Thyroid gland (tissue), 4 donors: ENCODE measurements around the gene SLC9A7. TPM values are rescaled to one million over a fixed set of nuclear protein-coding genes. Genes with fewer than 3 reads are reported as not detected.

Experiments
- DNase-seq, 2 donors: peaks; one replicate each; pipeline ENCODE4 v3.0.0-alpha.2; 2019
- H3K27ac ChIP-seq, 3 donors: fragments of 200-600 bp; sonication (generic); 1 replicate in 2 of 3; 2 replicates in 1 of 3; pipeline ENCODE4 v1.5.1; 2016 to 2019; ENCODE audit warnings: mild to moderate bottlenecking in 1 of 3, moderate library complexity in 1 of 3
- H3K27me3 ChIP-seq: fragments of 200-600 bp; sonication (generic); one replicate; pipeline ENCODE4 v1.5.1; 2019
- H3K36me3 ChIP-seq, 2 donors: fragments of 200-600 bp; sonication (generic); one replicate each; pipeline ENCODE4 v1.5.1; 2016 to 2019
- H3K4me1 ChIP-seq, 2 donors: fragments of 200-600 bp; sonication (generic); one replicate each; pipeline ENCODE4 v1.5.1; 2017 to 2019
- H3K4me3 ChIP-seq, 3 donors: fragments of 200-600 bp; sonication (generic); replicated peaks in 1 of 3; 1 replicate in 2 of 3; 2 replicates in 1 of 3; pipeline ENCODE4 v1.5.1; 2016; ENCODE audit warnings: mild to moderate bottlenecking in 1 of 3
- H3K9me3 ChIP-seq: fragments of 200-600 bp; sonication (generic); one replicate; pipeline ENCODE4 v1.5.1; 2017
- POLR2A ChIP-seq, 2 donors: fragments of 450-650 bp; IDR thresholded peaks; one replicate each; pipeline ENCODE4 v1.6.1; 2017; ENCODE audit warnings: antibody characterized with exemption in 2 of 2, mild to moderate bottlenecking in 2 of 2, moderate library complexity in 1 of 2
- WGBS, 2 donors: methylation state at CpG; one replicate each; pipeline ENCODE4 v1.1.5; 2017; 5-methylcytosine and 5-hydroxymethylcytosine counted together
- intact Hi-C: fragments of 100-400 bp; cut with DNase I; formaldehyde crosslinking; loops from one replicate; pipeline ENCODE4 v1.15.1; 2023
- total RNA-seq, 4 donors: library from RNA; depleted of rRNA; stranded (reverse); fragments of >200 nt; gene quantifications; one replicate each; pipeline ENCODE4 v1.2.3, GENCODE V29; 2016
- TF ChIP-seq, protein P1 (sequence below), 6 experiments: fragments of 200-600 bp in 3 of 6; fragments of 450-650 bp in 3 of 6; sonication (generic) in 3 of 6; IDR thresholded peaks; one replicate each; pipeline ENCODE4 v1.5.1; 2016 to 2019; ENCODE audit warnings: antibody characterized with exemption in 6 of 6, mild to moderate bottlenecking in 2 of 6, inconsistent platforms in 1 of 6, moderate library complexity in 1 of 6

SLC9A7 gene
- total RNA-seq, 4 donors from 2014 or later: 18.4 to 35.5 (median 26.3) TPM

DNA sequence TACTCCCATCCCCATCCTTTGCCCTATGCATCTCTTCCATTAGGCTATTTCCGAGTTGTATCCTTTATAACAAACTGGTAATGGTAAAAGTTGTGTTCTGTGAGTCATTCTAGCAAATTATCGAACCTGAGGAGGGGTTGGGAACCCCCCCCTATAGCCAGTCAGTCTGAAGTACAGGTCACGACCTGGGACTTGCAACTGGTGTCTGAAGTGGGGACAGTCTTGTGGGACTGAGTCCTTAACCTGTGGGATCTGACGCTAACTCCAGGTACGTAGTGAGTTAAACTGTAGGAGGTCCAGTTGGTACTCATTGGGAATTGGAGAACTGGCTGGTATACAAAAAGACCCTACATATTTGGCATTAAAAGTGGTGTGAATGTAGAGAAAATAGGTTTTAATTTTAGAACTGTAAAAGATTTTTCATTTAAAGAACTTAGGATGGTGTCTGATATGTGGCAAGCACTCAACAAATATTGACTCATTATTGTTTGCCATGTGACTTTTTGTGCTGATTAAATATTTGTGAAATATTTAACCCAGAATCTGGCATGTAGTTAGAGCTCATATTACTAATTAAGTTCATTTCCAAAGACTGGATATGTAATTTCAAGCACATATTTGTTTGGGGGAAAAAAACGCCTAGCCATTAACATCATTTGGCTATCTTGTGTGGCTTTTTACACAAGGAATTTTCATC is 134.7 kb downstream of the SLC9A7 start:
- H3K4me3 ChIP-seq: no peak overlapping the region
- no peaks in the 10 kb centered on the region for H3K36me3 ChIP-seq
- no peaks in the 10 kb centered on the region for H3K27me3 ChIP-seq
- H3K27ac ChIP-seq: no peak overlapping the region
- H3K9me3 ChIP-seq: no peaks in the 10 kb centered on the region
- no peak for TF ChIP-seq POLR2A (IDR thresholded peaks at IDR 0.05)
- TF ChIP-seq, protein P1, sequence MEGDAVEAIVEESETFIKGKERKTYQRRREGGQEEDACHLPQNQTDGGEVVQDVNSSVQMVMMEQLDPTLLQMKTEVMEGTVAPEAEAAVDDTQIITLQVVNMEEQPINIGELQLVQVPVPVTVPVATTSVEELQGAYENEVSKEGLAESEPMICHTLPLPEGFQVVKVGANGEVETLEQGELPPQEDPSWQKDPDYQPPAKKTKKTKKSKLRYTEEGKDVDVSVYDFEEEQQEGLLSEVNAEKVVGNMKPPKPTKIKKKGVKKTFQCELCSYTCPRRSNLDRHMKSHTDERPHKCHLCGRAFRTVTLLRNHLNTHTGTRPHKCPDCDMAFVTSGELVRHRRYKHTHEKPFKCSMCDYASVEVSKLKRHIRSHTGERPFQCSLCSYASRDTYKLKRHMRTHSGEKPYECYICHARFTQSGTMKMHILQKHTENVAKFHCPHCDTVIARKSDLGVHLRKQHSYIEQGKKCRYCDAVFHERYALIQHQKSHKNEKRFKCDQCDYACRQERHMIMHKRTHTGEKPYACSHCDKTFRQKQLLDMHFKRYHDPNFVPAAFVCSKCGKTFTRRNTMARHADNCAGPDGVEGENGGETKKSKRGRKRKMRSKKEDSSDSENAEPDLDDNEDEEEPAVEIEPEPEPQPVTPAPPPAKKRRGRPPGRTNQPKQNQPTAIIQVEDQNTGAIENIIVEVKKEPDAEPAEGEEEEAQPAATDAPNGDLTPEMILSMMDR (IDR thresholded peaks at IDR 0.05): no peak
- intact Hi-C loops: no loop called here
- 97 to 98% methylated on average over 6 of the region's 6 CpGs for WGBS, 2 donors
- H3K4me1 ChIP-seq: peaks cover 4 to 20% of the 10 kb centered on the region in 2 donors
- DNase-seq: no peak

DNA sequence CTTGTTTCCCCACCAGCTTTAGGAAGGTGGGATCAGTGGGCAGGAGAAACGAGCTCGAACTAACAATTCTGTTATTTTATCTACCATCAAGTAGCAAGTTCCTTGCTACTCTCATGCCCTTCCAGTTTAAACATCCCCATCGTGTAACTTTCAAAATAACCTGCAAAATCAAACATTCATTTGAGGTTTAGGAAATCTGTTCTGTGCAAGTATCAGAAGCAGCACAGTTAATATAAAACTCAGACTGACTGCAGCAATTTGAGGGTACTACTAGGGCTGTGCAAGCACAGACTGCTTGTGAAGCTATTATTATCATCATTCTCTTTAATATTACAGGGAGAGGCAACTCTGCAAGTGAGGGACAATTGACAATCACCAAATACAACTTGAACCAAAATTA is 137.3 kb downstream of the SLC9A7 start:
- no peak for DNase-seq
- H3K27me3 ChIP-seq: no peaks in the 10 kb centered on the region
- no peaks in the 10 kb centered on the region for H3K36me3 ChIP-seq
- H3K9me3 ChIP-seq: no peaks in the 10 kb centered on the region
- no peak for TF ChIP-seq POLR2A (IDR thresholded peaks at IDR 0.05)
- TF ChIP-seq, protein P1 (IDR thresholded peaks at IDR 0.05): no peak
- H3K27ac ChIP-seq: no peak overlapping the region
- WGBS, 2 donors: 53 to 62% methylated on average over 3 of the region's 3 CpGs
- intact Hi-C loops: no loop called here
- H3K4me1 ChIP-seq: no peaks in the 10 kb centered on the region
- no peak overlapping the region for H3K4me3 ChIP-seq

DNA sequence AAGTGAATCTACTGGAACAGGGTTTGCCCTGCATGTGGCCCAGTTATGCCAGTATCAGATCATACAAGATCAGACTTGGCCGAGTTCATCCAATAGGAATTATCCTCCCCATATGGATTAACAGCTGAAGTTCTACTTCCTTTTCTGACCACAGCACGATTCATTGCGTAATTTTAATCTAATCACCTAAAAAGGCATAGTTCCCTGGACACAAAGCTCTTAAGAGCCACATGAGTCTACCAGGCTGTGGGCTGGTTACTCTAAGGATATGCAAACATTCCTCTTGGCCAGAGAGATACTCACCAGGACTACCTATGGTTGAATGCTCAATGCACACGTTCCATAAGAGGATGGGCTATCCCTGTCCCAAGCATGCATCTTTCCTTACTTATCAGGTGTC is 138.4 kb downstream of the SLC9A7 start:
- intact Hi-C loops: no loop called here
- H3K9me3 ChIP-seq: no peaks in the 10 kb centered on the region
- H3K4me1 ChIP-seq: no peaks in the 10 kb centered on the region
- no peak for DNase-seq
- 89 to 100% methylated on average over 1 to 4 of the region's 4 CpGs for WGBS, 2 donors
- TF ChIP-seq POLR2A (IDR thresholded peaks at IDR 0.05): no peak
- TF ChIP-seq, protein P1 (IDR thresholded peaks at IDR 0.05): no peak
- H3K36me3 ChIP-seq: no peaks in the 10 kb centered on the region
- no peaks in the 10 kb centered on the region for H3K27me3 ChIP-seq
- H3K4me3 ChIP-seq: no peak overlapping the region
- H3K27ac ChIP-seq: no peak overlapping the region

DNA sequence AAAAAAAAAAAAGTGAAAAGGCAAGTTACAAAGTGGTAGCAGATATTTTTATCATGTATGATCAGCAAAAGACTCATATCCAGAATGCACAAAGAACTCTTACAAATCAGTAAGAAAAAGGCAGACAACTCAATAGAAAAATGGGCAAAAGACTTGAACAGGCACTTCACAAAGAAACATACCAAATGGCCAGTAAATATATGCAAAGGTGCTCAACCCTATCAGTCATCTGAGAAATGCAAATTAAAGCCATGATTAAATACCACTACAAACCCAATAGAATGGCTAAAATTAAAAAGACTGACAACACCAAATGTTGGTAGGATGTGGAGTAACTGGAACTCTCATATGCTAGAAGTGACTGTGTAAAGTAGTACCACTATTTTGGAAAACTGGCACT is 140.0 kb downstream of the SLC9A7 start:
- H3K4me3 ChIP-seq: no peak overlapping the region
- no peaks in the 10 kb centered on the region for H3K36me3 ChIP-seq
- no peaks in the 10 kb centered on the region for H3K9me3 ChIP-seq
- no peaks in the 10 kb centered on the region for H3K4me1 ChIP-seq
- intact Hi-C loops: no loop called here
- no peak for TF ChIP-seq POLR2A (IDR thresholded peaks at IDR 0.05)
- TF ChIP-seq, protein P1 (IDR thresholded peaks at IDR 0.05): no peak
- no peak for DNase-seq
- no peak overlapping the region for H3K27ac ChIP-seq
- no peaks in the 10 kb centered on the region for H3K27me3 ChIP-seq

DNA sequence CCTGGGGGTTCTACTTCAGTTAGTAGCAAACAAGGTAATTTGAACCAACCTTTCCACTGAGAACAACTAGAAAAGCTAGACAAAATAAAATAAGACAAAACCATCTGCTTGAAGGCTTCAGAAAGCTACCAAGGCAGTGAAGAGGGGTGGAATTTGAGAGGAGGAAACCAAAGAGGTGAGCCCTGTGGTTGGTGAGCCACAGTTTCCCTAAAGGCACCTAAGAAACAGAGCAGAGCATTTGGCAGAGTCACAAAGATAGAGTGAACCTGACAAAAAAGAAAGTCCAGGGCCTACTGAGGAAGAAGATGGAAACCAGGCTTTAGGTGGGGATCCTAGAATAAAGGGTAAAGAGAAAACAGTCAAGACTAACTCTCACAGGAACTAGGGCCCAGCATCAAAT is 141.0 kb downstream of the SLC9A7 start:
- Histone ChIP-seq H3K9me3 (no peaks in the 10 kb centered on the region), H3K27ac (no peak overlapping the region), H3K27me3 (no peaks in the 10 kb centered on the region), H3K4me3 (no peak overlapping the region), H3K36me3 (no peaks in the 10 kb centered on the region), H3K4me1 (no peaks in the 10 kb centered on the region)
- no peak for DNase-seq
- intact Hi-C loops: no loop called here
- TF ChIP-seq POLR2A (IDR thresholded peaks at IDR 0.05): no peak
- TF ChIP-seq, protein P1 (IDR thresholded peaks at IDR 0.05): no peak
